Heart left ventricle (tissue), 13 donors: ENCODE data around the gene DNAH5.

ENCODE experiments used
- POLR2A ChIP-seq, 2 donors: fragments of 450-650 bp; IDR thresholded peaks; one replicate each; pipeline ENCODE4 v1.6.1; 2017; ENCODE audit warnings: antibody characterized with exemption in 2 of 2, mild to moderate bottlenecking in 2 of 2, moderate library complexity in 2 of 2
- TF ChIP-seq, protein P1 (sequence below), 12 donors: fragments of 200-600 bp; sonication (generic) in 4 of 12; IDR thresholded peaks; one replicate each; pipeline versions ENCODE4 v1.5.0 to v1.8.0; 2018 to 2022; ENCODE audit warnings: antibody characterized with exemption in 12 of 12, mild to moderate bottlenecking in 5 of 12
- donor health status: ischemic (EF 13 %, LVEDD 7.1; RV severe dilation, severe dysfunction).
- donor health status: DM: no; HTN: yes; CAD: no.
- donor health status: DM: no; HTN: no; CAD: no.
- donor health status: ischemic (EF 25% LVEDD 6.9; RV normal size, moderate dysfunction).
- donor health status: ischemic (EF 25% LVEDD 5.7; RV mildly dilated, moderate dysfunction).
- donor health status: ischemic (EF 35%, LVEDD 5.7; RV mildly dilated, moderate dysfunction).
- donor health status: nonischemic (EF 11% LVEDD 7.7; RV severe dilation, severe dysfunction).
- donor health status: DM: yes; HTN: yes; CAD: no.
- donor health status: PGD.
- donor health status: ischemic (EF 29% LVEDD 5.4; RV normal size, mild dysfunction).
- donor health status: nonischemic (EF 23%, LVEDD 6.1; RV moderate dilation, normal function).

- TF ChIP-seq, protein P1, sequence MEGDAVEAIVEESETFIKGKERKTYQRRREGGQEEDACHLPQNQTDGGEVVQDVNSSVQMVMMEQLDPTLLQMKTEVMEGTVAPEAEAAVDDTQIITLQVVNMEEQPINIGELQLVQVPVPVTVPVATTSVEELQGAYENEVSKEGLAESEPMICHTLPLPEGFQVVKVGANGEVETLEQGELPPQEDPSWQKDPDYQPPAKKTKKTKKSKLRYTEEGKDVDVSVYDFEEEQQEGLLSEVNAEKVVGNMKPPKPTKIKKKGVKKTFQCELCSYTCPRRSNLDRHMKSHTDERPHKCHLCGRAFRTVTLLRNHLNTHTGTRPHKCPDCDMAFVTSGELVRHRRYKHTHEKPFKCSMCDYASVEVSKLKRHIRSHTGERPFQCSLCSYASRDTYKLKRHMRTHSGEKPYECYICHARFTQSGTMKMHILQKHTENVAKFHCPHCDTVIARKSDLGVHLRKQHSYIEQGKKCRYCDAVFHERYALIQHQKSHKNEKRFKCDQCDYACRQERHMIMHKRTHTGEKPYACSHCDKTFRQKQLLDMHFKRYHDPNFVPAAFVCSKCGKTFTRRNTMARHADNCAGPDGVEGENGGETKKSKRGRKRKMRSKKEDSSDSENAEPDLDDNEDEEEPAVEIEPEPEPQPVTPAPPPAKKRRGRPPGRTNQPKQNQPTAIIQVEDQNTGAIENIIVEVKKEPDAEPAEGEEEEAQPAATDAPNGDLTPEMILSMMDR (IDR thresholded peaks at IDR 0.05): no peak
- no peak for TF ChIP-seq POLR2A (IDR thresholded peaks at IDR 0.05)
These were observed 1.6 kb upstream of the DNAH5 start for GRCh38 chr5:13946111-13946510.
